NCI-H146 treated with DMSO at 0.1 percent for 48 hours (cell line): ENCODE data around the gene EHBP1.
"Not testable (repeated sequence)": the region's sequence is repeated elsewhere in the genome, so short reads cannot be mapped to it uniquely, and the experiment has no call there.

ENCODE experiments used
- DNase-seq: peaks from one replicate; lab custom pipeline; 2025; ENCODE audit not compliant: unreplicated experiment; lab: John Stamatoyannopoulos, UW

EHBP1 gene

GRCh38 chr2:63003351-63003750 lies 297.8 kb downstream of the EHBP1 start:
- peak; percentile 1 for DNase-seq

- DNase-seq = no peak
Observed at GRCh38 chr2:63007813-63008458, 302.4 kb downstream of the EHBP1 start.

DNA sequence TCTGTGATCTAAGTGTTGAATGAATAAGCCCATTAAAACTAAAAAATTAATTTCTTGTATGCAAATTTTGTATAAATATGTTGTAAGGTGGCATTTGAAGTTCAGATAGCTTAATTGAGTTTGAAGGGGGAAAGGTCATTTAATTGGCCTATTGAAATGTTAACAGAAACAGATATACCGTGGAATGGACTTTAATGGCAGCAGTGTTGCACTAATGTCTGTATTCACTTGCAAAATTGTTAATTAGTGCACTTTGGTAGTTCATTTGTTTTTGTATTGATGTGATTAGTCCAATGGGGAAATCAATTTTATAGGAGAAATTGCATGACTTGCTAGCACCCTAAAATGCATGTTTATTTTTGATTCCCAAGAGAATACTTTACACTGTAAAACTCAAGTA lies 303.3 kb downstream of the EHBP1 start:
- DNase-seq = no peak

DNA sequence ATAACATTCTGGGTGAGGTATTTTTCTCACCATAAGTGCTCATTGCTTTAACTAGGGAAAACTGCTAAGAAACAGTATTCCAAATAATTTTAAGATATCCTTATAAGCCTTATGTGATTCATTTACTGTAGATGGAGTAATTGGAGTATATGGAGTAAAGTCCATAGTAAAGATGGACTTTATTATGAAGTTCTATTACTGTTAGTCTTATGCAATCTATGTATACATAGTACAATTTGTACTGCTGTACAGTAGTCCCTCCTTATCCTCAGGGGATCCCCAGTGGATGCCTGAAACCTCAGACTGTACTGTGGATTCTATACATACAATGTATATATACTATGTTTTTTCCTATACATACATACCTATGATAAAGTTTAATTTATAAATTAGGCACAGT lies 304.0 kb downstream of the EHBP1 start:
- no peak for DNase-seq

DNA sequence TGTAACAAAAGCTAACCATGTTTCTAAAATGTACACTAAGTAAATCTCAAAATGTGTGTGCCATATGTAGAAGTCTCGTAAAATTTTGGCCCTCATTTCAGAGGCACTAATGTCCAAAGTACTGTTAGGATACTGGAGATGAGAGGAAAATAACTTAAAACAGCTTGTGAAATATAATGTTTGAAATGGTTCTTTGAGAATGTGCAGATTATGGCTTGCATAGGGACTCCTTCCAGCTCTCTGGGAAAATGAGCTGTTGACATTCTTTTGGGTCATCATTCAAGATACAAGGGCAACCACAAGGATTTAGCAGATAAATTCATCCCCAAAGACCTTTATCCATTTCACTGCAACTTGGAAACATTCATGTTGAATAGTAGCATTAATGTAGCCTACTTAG lies 307.0 kb downstream of the EHBP1 start:
- DNase-seq = no peak

GRCh38 chr2:63013438-63013837 lies 307.9 kb downstream of the EHBP1 start:
- no peak for DNase-seq

DNA sequence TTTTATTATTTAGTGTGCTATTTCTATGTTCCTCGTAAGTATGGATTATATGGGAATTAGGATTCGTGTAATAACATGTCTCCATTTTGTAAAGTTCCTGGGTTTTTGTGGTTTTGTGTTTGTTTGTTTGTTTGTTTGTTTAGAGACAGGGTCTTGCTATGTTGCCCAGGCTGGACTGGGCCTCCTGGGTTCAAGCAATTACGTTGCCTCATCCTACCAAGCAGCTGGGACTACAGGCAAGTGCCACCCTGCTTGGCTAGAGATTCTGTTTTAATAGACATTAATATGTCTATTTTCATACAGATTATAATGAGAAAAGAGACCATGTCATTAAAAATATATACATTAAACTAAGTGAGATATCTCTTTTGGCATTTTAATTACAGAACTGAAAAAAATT lies 309.9 kb downstream of the EHBP1 start:
- DNase-seq = no peak

- DNase-seq = no peak
Observed at GRCh38 chr2:63018439-63018838, 312.9 kb downstream of the EHBP1 start.

DNA sequence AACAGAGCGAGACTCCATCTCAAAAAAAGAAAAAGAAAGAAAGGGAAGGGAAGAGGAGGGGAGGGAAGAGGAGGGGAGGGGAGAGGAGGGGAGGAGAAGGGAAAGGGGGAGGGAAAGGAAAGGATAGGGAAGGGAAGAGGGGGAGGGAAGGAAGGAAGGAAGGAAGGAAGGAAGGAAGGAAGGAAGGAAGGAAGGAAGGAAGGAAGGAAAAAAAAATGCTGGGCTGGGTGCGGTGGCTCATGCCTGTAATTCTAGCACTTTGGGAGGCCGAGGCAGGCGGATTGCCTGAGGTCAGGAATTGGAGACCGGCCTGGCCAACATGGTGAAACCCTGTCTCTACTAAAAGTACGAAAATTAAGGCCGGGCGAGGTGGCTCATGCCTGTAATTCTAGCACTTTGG lies 314.2 kb downstream of the EHBP1 start:
- DNase-seq = not testable (repeated sequence)

DNA sequence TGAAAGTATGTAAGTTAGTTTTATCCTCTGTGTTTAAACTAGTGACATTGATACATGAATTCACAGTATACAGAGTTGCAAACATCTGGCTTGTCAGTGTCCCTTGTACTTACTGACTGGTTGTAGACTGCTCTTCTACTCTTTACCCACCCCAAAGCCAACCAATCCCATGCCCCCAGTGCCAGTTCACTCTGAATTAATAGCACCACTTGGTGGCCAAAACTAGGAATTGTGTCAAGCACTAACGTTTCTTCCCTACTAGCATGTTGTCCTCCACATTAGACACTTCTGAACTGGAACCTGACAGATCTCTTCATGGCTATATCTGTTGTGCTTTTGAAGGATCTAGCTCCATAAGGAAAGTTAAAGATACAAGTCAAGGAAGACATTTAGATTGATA lies 317.9 kb downstream of the EHBP1 start:
- no peak for DNase-seq

DNA sequence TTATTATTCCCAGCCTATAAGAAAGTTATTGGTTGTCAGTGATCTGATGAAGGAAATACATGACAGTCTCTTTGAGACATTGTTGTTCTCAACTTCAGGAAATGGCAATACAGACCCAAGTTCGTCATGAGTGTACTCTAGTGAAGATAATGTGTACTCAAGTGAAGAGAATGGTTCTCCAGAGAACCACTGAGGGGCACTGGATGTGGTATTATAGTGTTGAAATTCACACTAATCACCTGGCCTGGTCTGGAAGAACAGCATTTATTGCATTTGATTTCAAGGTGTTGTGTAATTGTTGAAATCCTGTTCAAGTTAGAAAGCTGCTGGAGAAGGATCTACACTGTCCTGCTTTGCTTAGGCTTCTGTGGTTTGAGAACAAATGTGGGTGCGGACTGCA lies 321.7 kb downstream of the EHBP1 start:
- DNase-seq = no peak

DNA sequence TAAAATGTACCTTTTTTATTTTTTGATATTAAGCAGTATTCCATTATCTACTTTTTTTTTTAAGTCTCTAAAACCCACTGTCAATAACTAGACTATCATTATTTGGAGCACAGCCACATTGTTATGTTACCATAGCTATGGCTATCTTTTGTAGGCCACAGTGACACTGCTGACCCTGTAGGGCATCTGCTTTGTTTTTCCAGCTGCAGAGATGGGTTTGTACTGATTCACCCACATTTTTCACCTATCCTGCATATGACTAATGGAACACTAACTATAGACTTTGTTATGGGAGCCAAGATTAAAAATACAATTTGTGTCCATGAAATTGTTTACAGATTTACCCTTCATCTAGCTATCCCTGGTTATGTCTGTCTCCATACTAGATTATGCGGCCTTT lies 323.5 kb downstream of the EHBP1 start:
- DNase-seq = no peak

DNA sequence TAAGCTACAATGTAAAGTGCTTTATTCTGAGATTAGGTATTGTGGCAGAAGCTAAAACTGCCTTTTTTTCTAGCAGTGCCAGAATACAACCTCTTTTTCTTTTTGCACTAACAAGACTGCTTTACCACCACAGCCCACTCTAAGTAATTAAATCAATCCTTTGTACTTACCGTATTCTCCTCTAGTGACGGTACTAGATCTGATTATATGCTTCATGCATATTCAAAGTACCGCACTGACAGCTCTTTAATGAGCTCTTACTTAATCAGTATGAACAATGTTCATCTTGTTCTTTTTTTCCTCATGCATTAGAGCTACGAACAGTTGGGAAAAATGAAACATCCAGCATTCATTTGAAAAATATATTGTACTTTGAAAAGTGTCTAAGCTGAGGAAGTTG lies 329.0 kb downstream of the EHBP1 start:
- DNase-seq = no peak

DNA sequence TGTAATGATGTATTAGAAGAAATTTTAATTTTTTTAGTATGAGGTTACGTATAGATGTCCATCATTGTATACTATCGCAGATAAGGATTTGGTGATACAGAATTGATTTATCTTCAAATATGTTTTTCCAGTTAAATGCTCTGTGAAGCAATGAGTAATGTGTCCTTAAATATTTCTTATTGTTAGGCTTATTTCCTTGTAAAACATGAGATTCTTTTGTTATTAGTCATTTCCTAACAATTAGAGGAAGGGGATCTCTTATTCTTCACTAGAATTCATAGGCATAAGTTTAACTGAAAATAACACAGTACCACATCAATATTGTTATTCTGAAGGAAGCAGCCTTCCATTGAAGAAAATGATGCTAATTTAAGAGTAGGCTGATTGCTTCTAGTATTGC lies 329.7 kb downstream of the EHBP1 start:
- DNase-seq = no peak

- DNase-seq = no peak
Observed at GRCh38 chr2:63035660-63036059, 330.1 kb downstream of the EHBP1 start.

- no peak for DNase-seq
Observed at GRCh38 chr2:63038034-63038433, 332.5 kb downstream of the EHBP1 start.

DNA sequence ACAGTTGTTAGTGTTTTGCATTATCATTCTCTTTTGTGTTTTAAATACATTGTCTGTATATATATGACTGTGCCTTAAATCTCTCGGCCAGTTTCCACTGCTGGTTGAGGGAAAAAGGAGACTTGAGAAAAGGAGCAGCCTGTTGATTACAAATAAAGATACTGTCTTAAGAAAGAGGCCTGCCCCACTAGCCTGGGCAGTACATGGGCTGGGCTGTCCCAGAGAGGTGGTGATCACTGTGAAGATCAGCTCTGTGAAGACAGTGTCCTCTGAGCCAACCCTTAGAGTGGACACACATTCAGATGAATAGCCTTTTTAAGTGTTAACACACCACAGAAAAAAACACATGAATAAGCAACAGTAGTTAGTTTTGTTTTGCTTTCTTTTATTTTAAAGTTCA lies 335.1 kb downstream of the EHBP1 start:
- no peak for DNase-seq

DNA sequence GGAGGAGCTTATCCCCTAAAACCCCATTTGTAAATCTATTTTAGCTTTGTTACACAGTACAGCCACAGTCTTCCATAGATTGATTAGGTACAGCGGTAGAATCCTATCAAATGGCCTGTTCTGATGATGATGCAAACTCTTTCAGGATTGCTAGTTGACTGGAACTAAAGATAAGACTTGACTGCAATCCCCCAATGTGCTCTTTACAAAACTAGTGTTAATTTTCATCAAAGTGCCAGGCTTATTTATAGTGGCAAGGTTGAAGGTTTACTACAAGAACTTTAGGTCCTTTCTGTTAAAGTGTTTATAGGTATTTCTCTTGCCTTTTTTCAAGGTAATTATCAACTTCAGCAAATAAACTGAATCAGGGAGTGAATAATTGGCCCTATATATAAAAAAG lies 336.1 kb downstream of the EHBP1 start:
- no peak for DNase-seq

GRCh38 chr2:63044362-63045327 lies 339.1 kb downstream of the EHBP1 start:
- no peak for DNase-seq

GRCh38 chr2:63046552-63046951 lies 341.0 kb downstream of the EHBP1 start:
- no peak for DNase-seq

DNA sequence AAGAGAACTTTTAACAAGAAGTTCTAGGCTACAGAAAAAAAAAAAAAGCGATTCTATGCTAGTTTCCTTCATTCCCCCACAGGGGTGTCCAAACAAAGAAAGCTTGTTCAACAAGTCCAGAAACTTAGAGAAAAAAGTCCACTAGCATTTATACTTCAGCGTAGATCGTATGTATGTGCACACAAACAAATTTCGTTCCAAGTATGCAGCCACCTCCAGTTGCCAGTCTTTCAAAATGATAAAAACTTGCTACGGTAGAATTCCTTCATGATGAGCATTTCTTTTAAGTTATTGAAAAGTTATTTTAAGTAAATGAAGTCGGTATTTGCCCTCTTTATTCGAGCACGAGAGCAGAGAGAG lies 341.4 kb downstream of the EHBP1 start:
- DNase-seq = no peak
